CD4-positive, alpha-beta memory T cell (primary cell): ENCODE results near the gene PTBP2. TPM values are rescaled to one million over a fixed set of nuclear protein-coding genes. Genes with fewer than 3 reads are reported as not detected.

Experiments used
- CTCF ChIA-PET: fragments of 350-600 bp; sonication (Branson Sonifier 250); formaldehyde crosslinking; loops from one replicate; lab custom pipeline; 2021; ENCODE audit warnings: inconsistent platforms; ENCODE audit not compliant: partially characterized antibody; lab: Charles Lee
- POLR2A ChIA-PET: fragments of 350-600 bp; sonication (Branson Sonifier 250); formaldehyde crosslinking; loops from one replicate; lab custom pipeline; 2021; ENCODE audit not compliant: partially characterized antibody; lab: Charles Lee
- DNase-seq, 5 donors: peaks; one replicate each; pipeline versions ENCODE4 v3.0.0 to v3.0.0-alpha.2; 2020 to 2022; ENCODE audit warnings: mixed read lengths in 1 of 5
- H3K27ac ChIP-seq: one replicate; pipeline ENCODE4 v1.7.0; 2013; ENCODE audit warnings: low read depth, low read length
- H3K27me3 ChIP-seq: 2 replicates; pipeline ENCODE4 v1.7.0; 2013; ENCODE audit warnings: mild to moderate bottlenecking, low read length, moderate library complexity; ENCODE audit not compliant: insufficient read depth
- H3K36me3 ChIP-seq: 2 replicates; pipeline ENCODE4 v1.7.0; 2013; ENCODE audit warnings: mild to moderate bottlenecking, low read length, moderate library complexity; ENCODE audit not compliant: insufficient read depth
- H3K4me1 ChIP-seq: 2 replicates; pipeline ENCODE4 v1.7.0; 2013; ENCODE audit warnings: mild to moderate bottlenecking, low read length, moderate library complexity; ENCODE audit not compliant: insufficient read depth
- H3K4me3 ChIP-seq, 2 donors: one replicate each; pipeline ENCODE4 v1.7.0; 2013; ENCODE audit warnings: low read length in 2 of 2, mild to moderate bottlenecking in 1 of 2
- H3K9me3 ChIP-seq, 2 donors: one replicate each; pipeline ENCODE4 v1.7.0; 2013; ENCODE audit warnings: low read length in 2 of 2, control low read depth in 1 of 2; ENCODE audit not compliant: control insufficient read depth in 1 of 2
- H3K27ac Mint-ChIP-seq, 7 donors: one replicate each; pipeline ENCODE4 v1.8.0; 2020 to 2021; ENCODE audit warnings: mixed read lengths in 7 of 7, mild to moderate bottlenecking in 6 of 7, inconsistent platforms in 3 of 7, moderate library complexity in 3 of 7
- H3K27me3 Mint-ChIP-seq, 2 donors: one replicate each; pipeline ENCODE4 v1.8.0; 2020 to 2021; ENCODE audit warnings: mixed read lengths in 2 of 2
- H3K36me3 Mint-ChIP-seq, 2 donors: one replicate each; pipeline ENCODE4 v1.8.0; 2020 to 2021; ENCODE audit warnings: mixed read lengths in 2 of 2, inconsistent platforms in 1 of 2, mild to moderate bottlenecking in 1 of 2
- H3K4me1 Mint-ChIP-seq, 4 donors: one replicate each; pipeline ENCODE4 v1.8.0; 2020 to 2021; ENCODE audit warnings: mixed read lengths in 4 of 4, mild to moderate bottlenecking in 1 of 4
- H3K4me3 Mint-ChIP-seq, 8 donors: one replicate each; pipeline ENCODE4 v1.8.0; 2020 to 2021; ENCODE audit warnings: mixed read lengths in 8 of 8, mild to moderate bottlenecking in 7 of 8, moderate library complexity in 6 of 8, inconsistent platforms in 3 of 8
- H3K9me3 Mint-ChIP-seq, 8 donors: one replicate each; pipeline ENCODE4 v1.8.0; 2020 to 2021; ENCODE audit warnings: mixed read lengths in 8 of 8, mild to moderate bottlenecking in 5 of 8, inconsistent platforms in 3 of 8, moderate library complexity in 1 of 8
- intact Hi-C: fragments of 100-400 bp; cut with micrococcal nuclease; formaldehyde crosslinking; loops from one replicate; pipeline ENCODE4 v1.15.1; 2023
- polyA plus RNA-seq, 2 donors: library from polyadenylated mRNA; unstranded; fragments of 300-500 nt; fragmentation: Illumina TruSeq; gene quantifications; one replicate each; pipeline ENCODE4 v1.2.3, GENCODE V29; 2021
- total RNA-seq, 2 experiments: library from RNA; stranded (reverse); gene quantifications; one replicate each; pipeline ENCODE4 v1.2.3, GENCODE V29; 2021

PTBP2 gene
- total and polyA plus RNA-seq, 4 experiments from 2014 or later = 1.5 to 21.0 (median 11.8) TPM

GRCh38 chr1:96715482-96715881, 6.1 kb upstream of the PTBP2 start:
- H3K27ac Mint-ChIP-seq = no peak overlapping the region
- Histone ChIP-seq H3K27me3 (peaks cover 3% of the 10 kb centered on the region), H3K4me1 (no peaks in the 10 kb centered on the region), H3K4me3 (no peak overlapping the region), H3K36me3 (no peaks in the 10 kb centered on the region), H3K9me3 (no peaks in the 10 kb centered on the region), H3K27ac (no peak overlapping the region)
- intact Hi-C loops = no loop called here
- peaks cover 2 to 5% of the 10 kb centered on the region in 2 donors for H3K27me3 Mint-ChIP-seq
- H3K36me3 Mint-ChIP-seq = no peaks in the 10 kb centered on the region
- no peak for DNase-seq
- POLR2A ChIA-PET = no interaction called here
- H3K9me3 Mint-ChIP-seq = no peaks in the 10 kb centered on the region
- CTCF ChIA-PET = no interaction called here
- peaks cover 0 to 1% (median 0%) of the 10 kb centered on the region in 4 donors for H3K4me1 Mint-ChIP-seq
- H3K4me3 Mint-ChIP-seq = no peak overlapping the region

GRCh38 chr1:96721053-96721415, 550 bp upstream of the PTBP2 start:
- peak in 1 of 5 donors; percentile 4 for DNase-seq
- intact Hi-C loops = loop anchor here (5.0 to 10.0 kb wide), 3 partner anchors 1201 to 1489 kb away; partner anchors contain the start of genes DPYD and RWDD3
- CTCF ChIA-PET = no interaction called here

GRCh38 chr1:96722161-96722922, 758 bp downstream of the PTBP2 start:
- Mint-ChIP-seq H3K36me3 (peaks cover 9 to 25% of the 10 kb centered on the region in 2 donors), H3K9me3 (peaks cover 0 to 2% (median 0%) of the 10 kb centered on the region in 8 donors), H3K27me3 (no peaks in the 10 kb centered on the region), H3K4me3 (peak overlapping the region; percentile 93 to 99 (median 96)), H3K27ac (peak overlapping the region; percentile 89 to 97 (median 96)), H3K4me1 (peaks cover 24 to 44% (median 31%) of the 10 kb centered on the region in 4 donors)
- peak overlapping the region; percentile 83 to 88 for H3K4me3 ChIP-seq
- POLR2A ChIA-PET = interaction anchor here (0.7 to 2.3 kb wide), 2 partner anchors 11 to 15 kb away, joined by 3 to 9 read pairs; no protein-coding TSS in a partner anchor
- H3K9me3 ChIP-seq = no peaks in the 10 kb centered on the region
- intact Hi-C loops = loop anchor here (5.0 to 10.0 kb wide), 3 partner anchors 1200 to 1490 kb away; partner anchors contain the start of genes DPYD and RWDD3
- no peak for DNase-seq
- H3K4me1 ChIP-seq = peaks cover 31% of the 10 kb centered on the region
- no peaks in the 10 kb centered on the region for H3K27me3 ChIP-seq
- H3K27ac ChIP-seq = peak overlapping the region; percentile 89
- CTCF ChIA-PET = interaction anchor here (0.7 kb wide), 1 partner anchor 10 kb away, joined by 3 read pairs; no protein-coding TSS in a partner anchor
- H3K36me3 ChIP-seq = no peaks in the 10 kb centered on the region

More at GRCh38 chr1:96721053-96721415, 550 bp upstream of the PTBP2 start:
- Histone ChIP-seq H3K36me3 (no peaks in the 10 kb centered on the region), H3K4me1 (peaks cover 25% of the 10 kb centered on the region), H3K27me3 (no peaks in the 10 kb centered on the region), H3K27ac (peak overlapping the region; percentile 89), H3K4me3 (peak overlapping the region; percentile 30 to 88), H3K9me3 (no peaks in the 10 kb centered on the region)
- peak overlapping the region; percentile 48 to 97 (median 94) for H3K27ac Mint-ChIP-seq
- H3K36me3 Mint-ChIP-seq = peaks cover 3 to 20% of the 10 kb centered on the region in 2 donors
- H3K4me1 Mint-ChIP-seq = peaks cover 18 to 36% (median 26%) of the 10 kb centered on the region in 4 donors
- H3K9me3 Mint-ChIP-seq = peaks cover 0 to 2% (median 0%) of the 10 kb centered on the region in 8 donors
- peak overlapping the region; percentile 93 to 99 (median 96) for H3K4me3 Mint-ChIP-seq
- POLR2A ChIA-PET = interaction anchor here (2.3 kb wide), 1 partner anchor 16 kb away, joined by 9 read pairs; no protein-coding TSS in a partner anchor
- H3K27me3 Mint-ChIP-seq = no peaks in the 10 kb centered on the region

GRCh38 chr1:96722958-96723357, 1.4 kb downstream of the PTBP2 start:
- Histone ChIP-seq H3K4me1 (peaks cover 37% of the 10 kb centered on the region), H3K4me3 (peak overlapping the region; percentile 83 to 88), H3K27ac (peak overlapping the region; percentile 89), H3K9me3 (no peaks in the 10 kb centered on the region), H3K36me3 (no peaks in the 10 kb centered on the region), H3K27me3 (no peaks in the 10 kb centered on the region)
- DNase-seq = no peak
- peaks cover 11 to 26% of the 10 kb centered on the region in 2 donors for H3K36me3 Mint-ChIP-seq
- ChIA-PET CTCF (interaction anchor here (0.7 kb wide), 1 partner anchor 10 kb away, joined by 3 read pairs; no protein-coding TSS in a partner anchor), POLR2A (interaction anchor here (2.3 kb wide), 1 partner anchor 14 kb away, joined by 9 read pairs; no protein-coding TSS in a partner anchor)
- peak overlapping the region; percentile 93 to 99 (median 96) for H3K4me3 Mint-ChIP-seq
- H3K4me1 Mint-ChIP-seq = peaks cover 26 to 50% (median 34%) of the 10 kb centered on the region in 4 donors
- peak overlapping the region; percentile 89 to 97 (median 96) for H3K27ac Mint-ChIP-seq
- H3K27me3 Mint-ChIP-seq = no peaks in the 10 kb centered on the region
- peaks cover 0 to 2% (median 0%) of the 10 kb centered on the region in 8 donors for H3K9me3 Mint-ChIP-seq
- intact Hi-C loops = loop anchor here (5.0 to 10.0 kb wide), 3 partner anchors 1199 to 1491 kb away; partner anchors contain the start of genes DPYD and RWDD3

GRCh38 chr1:96723377-96723776, 1.8 kb downstream of the PTBP2 start:
- no peak for DNase-seq
- peaks cover 29 to 54% (median 39%) of the 10 kb centered on the region in 4 donors for H3K4me1 Mint-ChIP-seq
- H3K27ac Mint-ChIP-seq = peak overlapping the region; percentile 44 to 97 (median 96)
- H3K9me3 ChIP-seq = no peaks in the 10 kb centered on the region
- no peaks in the 10 kb centered on the region for H3K27me3 ChIP-seq
- H3K9me3 Mint-ChIP-seq = peaks cover 0 to 2% (median 0%) of the 10 kb centered on the region in 8 donors
- intact Hi-C loops = loop anchor here (5.0 to 10.0 kb wide), 3 partner anchors 1199 to 1491 kb away; partner anchors contain the start of genes DPYD and RWDD3
- H3K27ac ChIP-seq = peak overlapping the region; percentile 17
- POLR2A ChIA-PET = no interaction called here
- H3K36me3 Mint-ChIP-seq = peaks cover 14 to 30% of the 10 kb centered on the region in 2 donors
- CTCF ChIA-PET = interaction anchor here (0.9 to 1.6 kb wide), 2 partner anchors 14 to 49 kb away, joined by 3 to 5 read pairs; no protein-coding TSS in a partner anchor
- no peaks in the 10 kb centered on the region for H3K36me3 ChIP-seq
- H3K27me3 Mint-ChIP-seq = no peaks in the 10 kb centered on the region
- H3K4me1 ChIP-seq = peaks cover 42% of the 10 kb centered on the region
- H3K4me3 Mint-ChIP-seq = peak overlapping the region; percentile 93 to 99 (median 96)
- H3K4me3 ChIP-seq = peak overlapping the region; percentile 14 to 88

- H3K4me3 Mint-ChIP-seq = peak overlapping the region in 1 of 8 donors; percentile 60
- no peaks in the 10 kb centered on the region for H3K27me3 Mint-ChIP-seq
- no peaks in the 10 kb centered on the region for H3K36me3 ChIP-seq
- intact Hi-C loops = loop anchor here (5.0 to 10.0 kb wide), 3 partner anchors 1198 to 1492 kb away; partner anchors contain the start of genes DPYD and RWDD3
- H3K36me3 Mint-ChIP-seq = peaks cover 17 to 33% of the 10 kb centered on the region in 2 donors
- no peak overlapping the region for H3K4me3 ChIP-seq
- peaks cover 32 to 58% (median 42%) of the 10 kb centered on the region in 4 donors for H3K4me1 Mint-ChIP-seq
- H3K27me3 ChIP-seq = no peaks in the 10 kb centered on the region
- H3K9me3 ChIP-seq = no peaks in the 10 kb centered on the region
- peaks cover 0 to 2% (median 0%) of the 10 kb centered on the region in 8 donors for H3K9me3 Mint-ChIP-seq
- no peak overlapping the region for H3K27ac Mint-ChIP-seq
- ChIA-PET CTCF (interaction anchor here (0.9 to 1.6 kb wide), 2 partner anchors 14 to 48 kb away, joined by 3 to 5 read pairs; no protein-coding TSS in a partner anchor), POLR2A (no interaction called here)
- H3K4me1 ChIP-seq = peaks cover 47% of the 10 kb centered on the region
- no peak for DNase-seq
- no peak overlapping the region for H3K27ac ChIP-seq
Observed at GRCh38 chr1:96723936-96724335, 2.4 kb downstream of the PTBP2 start.
